ENCODE results near the gene BCL11B. TPM values are rescaled to one million over a fixed set of nuclear protein-coding genes. Genes with fewer than 3 reads are reported as not detected.
A peak's percentile ranks its signal among the peaks of the same experiment; 100 is the strongest.

BCL11B gene
- total RNA-seq, 1 experiment from 2014 or later = 80.6 TPM

DNA sequence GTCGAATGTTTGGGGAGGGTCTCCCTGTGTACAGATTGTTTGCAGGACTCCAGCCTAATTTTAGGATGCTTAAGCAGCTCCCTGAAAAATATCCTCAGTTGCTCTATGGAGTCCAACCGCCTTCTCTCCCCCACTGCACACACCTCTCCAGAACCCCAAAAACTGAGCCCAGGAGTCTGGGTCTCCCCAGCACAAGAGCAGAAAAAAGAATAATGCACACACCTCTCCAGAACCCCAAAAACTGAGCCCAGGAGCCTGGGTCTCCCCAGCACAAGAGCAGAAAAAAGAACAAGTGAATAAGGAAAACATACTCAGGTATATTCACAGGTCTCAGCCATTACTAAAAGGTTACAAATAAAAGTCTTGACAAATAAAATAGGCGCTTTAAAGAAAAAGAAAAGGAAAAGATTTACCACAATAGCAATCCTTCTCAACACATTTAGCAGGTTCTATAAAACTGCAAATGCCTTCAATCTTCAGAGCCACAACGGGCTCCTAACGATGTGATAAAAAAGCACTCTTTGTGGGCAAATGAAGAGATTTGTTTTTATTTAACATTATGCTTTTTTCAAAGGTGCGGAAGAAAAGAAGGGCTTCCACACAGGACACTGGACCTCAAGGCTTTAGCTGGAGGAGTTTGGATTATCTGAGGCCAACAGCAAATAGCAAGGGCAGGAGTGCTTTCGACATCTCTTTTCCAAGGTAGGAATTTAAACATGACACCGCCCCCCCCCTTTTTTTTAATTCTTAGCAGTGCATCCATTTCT is 8.2 kb downstream of the BCL11B start:
- BruUV-seq (replicated peaks) = no TSS peak
- peak overlapping the region; percentile 93 for H3K27ac ChIP-seq (ENCODE audit: low read depth, low read length, poor library complexity, severe bottlenecking)
- peaks cover 40% of the 10 kb centered on the region for H3K36me3 ChIP-seq (ENCODE audit: insufficient read depth, low read length, poor library complexity, severe bottlenecking)
- TF ChIP-seq EZH2 (IDR thresholded peaks at IDR 0.05; ENCODE audit: borderline replicate concordance, low read depth, low read length, poor library complexity, severe bottlenecking) = no peak
- TF ChIP-seq, protein P1, sequence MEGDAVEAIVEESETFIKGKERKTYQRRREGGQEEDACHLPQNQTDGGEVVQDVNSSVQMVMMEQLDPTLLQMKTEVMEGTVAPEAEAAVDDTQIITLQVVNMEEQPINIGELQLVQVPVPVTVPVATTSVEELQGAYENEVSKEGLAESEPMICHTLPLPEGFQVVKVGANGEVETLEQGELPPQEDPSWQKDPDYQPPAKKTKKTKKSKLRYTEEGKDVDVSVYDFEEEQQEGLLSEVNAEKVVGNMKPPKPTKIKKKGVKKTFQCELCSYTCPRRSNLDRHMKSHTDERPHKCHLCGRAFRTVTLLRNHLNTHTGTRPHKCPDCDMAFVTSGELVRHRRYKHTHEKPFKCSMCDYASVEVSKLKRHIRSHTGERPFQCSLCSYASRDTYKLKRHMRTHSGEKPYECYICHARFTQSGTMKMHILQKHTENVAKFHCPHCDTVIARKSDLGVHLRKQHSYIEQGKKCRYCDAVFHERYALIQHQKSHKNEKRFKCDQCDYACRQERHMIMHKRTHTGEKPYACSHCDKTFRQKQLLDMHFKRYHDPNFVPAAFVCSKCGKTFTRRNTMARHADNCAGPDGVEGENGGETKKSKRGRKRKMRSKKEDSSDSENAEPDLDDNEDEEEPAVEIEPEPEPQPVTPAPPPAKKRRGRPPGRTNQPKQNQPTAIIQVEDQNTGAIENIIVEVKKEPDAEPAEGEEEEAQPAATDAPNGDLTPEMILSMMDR (conservative IDR thresholded peaks at IDR 0.05; ENCODE audit: low read depth, low read length) = no peak
- DNase-seq (ENCODE audit: low spot score) = no peak
- H3K27me3 ChIP-seq (replicated peaks; ENCODE audit: insufficient read depth, low read depth, low read length, poor library complexity) = no peaks in the 10 kb centered on the region
- H3K4me3 ChIP-seq (ENCODE audit: low read depth, low read length, poor library complexity, severe bottlenecking) = peak overlapping the region; percentile 85
- intact Hi-C loops (cut with micrococcal nuclease; ENCODE audit: unreplicated experiment) = loop anchor here (10.0 kb wide), 1 partner anchor 339 kb away; no protein-coding TSS in a partner anchor
- peaks cover 84% of the 10 kb centered on the region for H3K4me1 ChIP-seq (ENCODE audit: insufficient read depth, low read length, poor library complexity, severe bottlenecking)
- ChIA-PET CTCF (no interaction called here), POLR2A (ENCODE audit: low non-redundant PET) (no interaction called here)
- no peaks in the 10 kb centered on the region for H3K9me3 ChIP-seq (ENCODE audit: low read depth, low read length, poor library complexity, severe bottlenecking)

DNA sequence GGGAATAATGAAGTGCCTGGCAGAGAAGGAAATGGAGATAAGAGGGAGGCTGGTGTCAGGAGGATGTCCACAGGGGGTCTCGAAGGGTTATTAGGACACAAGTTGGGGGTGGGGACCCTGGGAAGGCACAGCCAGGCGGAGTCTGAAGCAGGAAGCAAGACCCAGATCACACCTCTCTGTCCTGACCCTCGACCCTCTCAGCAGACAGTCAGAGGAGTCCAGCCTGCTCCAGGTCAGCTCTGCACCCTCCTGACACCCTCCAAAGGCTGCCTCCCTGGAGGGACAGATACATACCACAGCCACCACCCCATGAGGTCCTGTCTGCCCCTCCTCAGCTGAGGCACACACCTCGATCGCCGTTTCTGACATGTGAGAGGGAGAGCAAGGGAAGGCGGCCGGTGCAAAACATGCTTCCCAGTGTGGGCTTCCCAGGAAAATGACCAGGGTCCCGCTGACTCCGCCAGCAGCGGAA is 9.0 kb downstream of the BCL11B start:
- Histone ChIP-seq H3K9me3 (ENCODE audit: low read depth, low read length, poor library complexity, severe bottlenecking) (no peaks in the 10 kb centered on the region), H3K4me3 (ENCODE audit: low read depth, low read length, poor library complexity, severe bottlenecking) (peak overlapping the region; percentile 85), H3K36me3 (ENCODE audit: insufficient read depth, low read length, poor library complexity, severe bottlenecking) (peaks cover 47% of the 10 kb centered on the region), H3K27me3 (replicated peaks; ENCODE audit: insufficient read depth, low read depth, low read length, poor library complexity) (no peaks in the 10 kb centered on the region), H3K27ac (ENCODE audit: low read depth, low read length, poor library complexity, severe bottlenecking) (peak overlapping the region; percentile 93), H3K4me1 (ENCODE audit: insufficient read depth, low read length, poor library complexity, severe bottlenecking) (peaks cover 92% of the 10 kb centered on the region)
- POLR2A ChIA-PET (ENCODE audit: low non-redundant PET) = no interaction called here
- no TSS peak for BruUV-seq (replicated peaks)
- no peak for DNase-seq (ENCODE audit: low spot score)
- intact Hi-C loops (cut with micrococcal nuclease; ENCODE audit: unreplicated experiment) = loop anchor here (10.0 kb wide), 1 partner anchor 338 kb away; no protein-coding TSS in a partner anchor
- no peak for TF ChIP-seq EZH2 (IDR thresholded peaks at IDR 0.05; ENCODE audit: borderline replicate concordance, low read depth, low read length, poor library complexity, severe bottlenecking)
- TF ChIP-seq, protein P1 (conservative IDR thresholded peaks at IDR 0.05; ENCODE audit: low read depth, low read length) = no peak
- CTCF ChIA-PET = no interaction called here

DNA sequence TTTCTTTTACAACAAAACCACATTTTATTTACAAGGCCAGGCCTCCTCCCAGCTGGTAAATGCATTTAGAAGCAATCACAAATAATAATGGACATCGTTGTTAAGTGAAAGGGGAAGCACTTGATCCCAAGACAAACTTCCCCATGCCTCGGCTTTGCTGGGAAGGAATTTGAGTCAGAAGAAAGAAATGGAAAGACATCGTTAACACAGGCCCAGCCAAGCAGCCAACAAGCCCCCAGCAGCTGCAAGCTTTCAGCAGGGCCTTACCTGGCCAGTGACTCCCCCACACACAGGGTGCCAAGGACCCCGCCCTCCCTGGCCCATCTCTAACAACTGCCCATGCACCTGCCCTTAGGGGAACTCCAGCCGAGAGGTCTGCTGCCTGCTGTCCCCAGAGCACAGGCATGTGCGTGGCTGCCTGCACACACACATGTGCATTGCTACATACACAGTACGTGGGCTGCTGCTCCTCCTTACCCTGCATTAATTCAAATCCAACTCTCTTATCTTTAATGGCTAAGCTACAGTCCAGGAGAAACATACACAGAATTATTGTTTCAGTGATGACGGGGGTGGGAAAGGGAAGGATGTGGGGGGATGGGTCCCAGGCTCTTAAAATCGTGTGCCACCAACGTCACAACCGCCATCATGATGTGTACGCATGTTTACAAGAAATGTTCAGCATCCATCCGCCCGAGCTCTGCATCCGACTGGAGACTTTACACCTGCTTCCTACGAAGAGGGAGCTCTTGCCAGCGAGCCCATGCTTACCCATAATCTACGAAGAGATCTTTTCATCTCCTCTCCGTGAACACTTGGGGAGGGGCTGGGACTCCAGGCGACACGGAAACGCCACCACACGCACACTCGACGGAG is 9.8 kb downstream of the BCL11B start:
- peak overlapping the region; percentile 85 for H3K4me3 ChIP-seq (ENCODE audit: low read depth, low read length, poor library complexity, severe bottlenecking)
- POLR2A ChIA-PET (ENCODE audit: low non-redundant PET) = interaction anchor here (0.6 kb wide), 1 partner anchor 20 kb away, joined by 20 read pairs; no protein-coding TSS in a partner anchor
- no TSS peak for BruUV-seq (replicated peaks)
- TF ChIP-seq, protein P1 (conservative IDR thresholded peaks at IDR 0.05; ENCODE audit: low read depth, low read length) = no peak
- intact Hi-C loops (cut with micrococcal nuclease; ENCODE audit: unreplicated experiment) = loop anchor here (10.0 kb wide), 1 partner anchor 337 kb away; no protein-coding TSS in a partner anchor
- CTCF ChIA-PET = interaction anchor here (0.7 kb wide), 1 partner anchor 455 kb away, joined by 6 read pairs; no protein-coding TSS in a partner anchor
- peaks cover 94% of the 10 kb centered on the region for H3K4me1 ChIP-seq (ENCODE audit: insufficient read depth, low read length, poor library complexity, severe bottlenecking)
- H3K27ac ChIP-seq (ENCODE audit: low read depth, low read length, poor library complexity, severe bottlenecking) = peak overlapping the region; percentile 93
- H3K27me3 ChIP-seq (replicated peaks; ENCODE audit: insufficient read depth, low read depth, low read length, poor library complexity) = no peaks in the 10 kb centered on the region
- H3K9me3 ChIP-seq (ENCODE audit: low read depth, low read length, poor library complexity, severe bottlenecking) = no peaks in the 10 kb centered on the region
- DNase-seq (ENCODE audit: low spot score) = peak; percentile 61
- peaks cover 56% of the 10 kb centered on the region for H3K36me3 ChIP-seq (ENCODE audit: insufficient read depth, low read length, poor library complexity, severe bottlenecking)

All from A673 (cell line).